Breast epithelium (tissue), 4 donors: ENCODE data around the gene BCAN. TPM values are rescaled to one million over a fixed set of nuclear protein-coding genes. Genes with fewer than 3 reads are reported as not detected.

ENCODE experiments used
- DNase-seq, 2 donors: peaks; one replicate each; pipeline ENCODE4 v3.0.0-alpha.2; 2019; ENCODE audit warnings: low spot score in 2 of 2
- H3K27ac ChIP-seq, 2 donors: fragments of 200-600 bp; sonication (generic) in 1 of 2; one replicate each; pipeline ENCODE4 v1.5.1; 2016 to 2019; ENCODE audit warnings: mild to moderate bottlenecking in 1 of 2
- H3K27me3 ChIP-seq, 2 donors: fragments of 200-600 bp; sonication (generic) in 1 of 2; one replicate each; pipeline versions ENCODE4 v1.5.1 to v1.6.0; 2017 to 2019; ENCODE audit warnings: control low read depth in 1 of 2, mild to moderate bottlenecking in 1 of 2
- H3K36me3 ChIP-seq: fragments of 200-600 bp; one replicate; pipeline ENCODE4 v1.5.1; 2019
- H3K4me1 ChIP-seq, 2 donors: fragments of 200-600 bp; sonication (generic); one replicate each; pipeline ENCODE4 v1.5.1; 2016 to 2019; ENCODE audit warnings: control low read depth in 1 of 2
- H3K4me3 ChIP-seq, 3 donors: fragments of 200-600 bp; sonication (generic); 1 replicate in 2 of 3; 2 replicates in 1 of 3; pipeline ENCODE4 v1.5.1; 2016 to 2019; ENCODE audit warnings: mild to moderate bottlenecking in 3 of 3, moderate library complexity in 2 of 3
- H3K9me3 ChIP-seq, 2 donors: fragments of 200-600 bp; sonication (generic) in 1 of 2; one replicate each; pipeline ENCODE4 v1.5.1; 2016 to 2019; ENCODE audit warnings: control low read depth in 1 of 2
- POLR2A ChIP-seq: fragments of 450-650 bp; IDR thresholded peaks from one replicate; pipeline ENCODE4 v1.6.1; 2016; ENCODE audit warnings: antibody characterized with exemption, mild to moderate bottlenecking, moderate library complexity
- POLR2AphosphoS5 ChIP-seq, 3 donors: sonication (generic); formaldehyde crosslinking; IDR thresholded peaks; one replicate each; pipeline ENCODE4 v1.6.1; 2017; ENCODE audit warnings: antibody characterized with exemption in 3 of 3
- intact Hi-C: fragments of 100-400 bp; cut with DNase I; formaldehyde crosslinking; loops from one replicate; pipeline ENCODE4 v1.15.1; 2023; ENCODE audit warnings: low total_unique reads
- total RNA-seq, 3 donors: library from RNA; depleted of rRNA; stranded (reverse); fragments of >200 nt; gene quantifications; one replicate each; pipeline ENCODE4 v1.1.0, GENCODE V29; 2016
- TF ChIP-seq, protein P1 (sequence below), 3 donors: fragments of 450-650 bp; IDR thresholded peaks; one replicate each; pipeline ENCODE4 v1.5.1; 2016 to 2017; ENCODE audit warnings: antibody characterized with exemption in 3 of 3, mild to moderate bottlenecking in 3 of 3, moderate library complexity in 3 of 3

The BCAN gene
- total RNA-seq, 3 donors from 2014 or later = 0.44 TPM; not detected in 2

DNA sequence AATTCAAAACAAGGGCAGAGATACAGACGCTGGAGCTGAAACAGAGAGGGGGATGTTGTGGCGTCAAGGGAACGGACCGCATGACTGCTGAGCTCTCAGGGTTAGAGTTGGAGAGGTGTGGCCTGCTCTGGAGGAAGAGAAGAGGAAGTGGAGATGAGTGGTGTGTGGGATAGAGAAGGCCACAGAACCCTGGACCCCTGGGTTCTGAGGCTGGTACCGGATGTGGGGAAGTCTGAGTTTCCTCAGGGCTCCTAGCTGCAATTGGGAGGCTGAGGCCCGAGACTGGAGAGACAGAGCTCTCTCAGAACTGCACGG is 1.8 kb downstream of the BCAN start:
- Histone ChIP-seq H3K27ac (no peak overlapping the region), H3K36me3 (no peaks in the 10 kb centered on the region), H3K4me1 (peaks cover 3 to 17% of the 10 kb centered on the region in 2 donors), H3K9me3 (no peaks in the 10 kb centered on the region), H3K4me3 (no peak overlapping the region), H3K27me3 (peaks cover 0 to 8% of the 10 kb centered on the region in 2 donors)
- no peak for DNase-seq
- no peak for TF ChIP-seq POLR2A
- no peak for TF ChIP-seq POLR2AphosphoS5 (IDR thresholded peaks at IDR 0.05)
- TF ChIP-seq, protein P1, sequence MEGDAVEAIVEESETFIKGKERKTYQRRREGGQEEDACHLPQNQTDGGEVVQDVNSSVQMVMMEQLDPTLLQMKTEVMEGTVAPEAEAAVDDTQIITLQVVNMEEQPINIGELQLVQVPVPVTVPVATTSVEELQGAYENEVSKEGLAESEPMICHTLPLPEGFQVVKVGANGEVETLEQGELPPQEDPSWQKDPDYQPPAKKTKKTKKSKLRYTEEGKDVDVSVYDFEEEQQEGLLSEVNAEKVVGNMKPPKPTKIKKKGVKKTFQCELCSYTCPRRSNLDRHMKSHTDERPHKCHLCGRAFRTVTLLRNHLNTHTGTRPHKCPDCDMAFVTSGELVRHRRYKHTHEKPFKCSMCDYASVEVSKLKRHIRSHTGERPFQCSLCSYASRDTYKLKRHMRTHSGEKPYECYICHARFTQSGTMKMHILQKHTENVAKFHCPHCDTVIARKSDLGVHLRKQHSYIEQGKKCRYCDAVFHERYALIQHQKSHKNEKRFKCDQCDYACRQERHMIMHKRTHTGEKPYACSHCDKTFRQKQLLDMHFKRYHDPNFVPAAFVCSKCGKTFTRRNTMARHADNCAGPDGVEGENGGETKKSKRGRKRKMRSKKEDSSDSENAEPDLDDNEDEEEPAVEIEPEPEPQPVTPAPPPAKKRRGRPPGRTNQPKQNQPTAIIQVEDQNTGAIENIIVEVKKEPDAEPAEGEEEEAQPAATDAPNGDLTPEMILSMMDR (IDR thresholded peaks at IDR 0.05) = no peak
- intact Hi-C loops = no loop called here

DNA sequence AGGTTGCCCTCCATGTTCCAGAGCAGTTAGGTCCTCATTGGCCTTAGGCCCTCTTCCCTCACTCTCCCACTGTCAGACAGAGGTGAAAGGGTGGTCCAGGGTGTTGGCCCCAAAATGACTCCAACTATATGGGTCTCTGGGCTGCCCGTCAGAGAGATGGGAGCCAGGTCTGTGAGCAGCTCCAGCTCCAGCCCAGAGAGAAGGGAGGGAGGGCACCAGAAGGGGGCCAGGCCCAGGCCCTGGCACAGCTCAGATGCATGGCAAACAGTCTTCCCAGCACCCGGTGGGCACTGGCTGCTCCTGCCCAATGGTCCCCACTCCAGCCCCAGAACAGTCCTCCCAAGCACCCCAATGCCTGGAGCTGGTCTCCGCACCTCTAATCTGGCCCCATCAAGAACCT is 2.2 kb downstream of the BCAN start:
- no peaks in the 10 kb centered on the region for H3K36me3 ChIP-seq
- H3K27ac ChIP-seq = no peak overlapping the region
- DNase-seq = no peak
- TF ChIP-seq, protein P1 (IDR thresholded peaks at IDR 0.05) = no peak
- TF ChIP-seq POLR2A (no peak), POLR2AphosphoS5 (IDR thresholded peaks at IDR 0.05) (no peak)
- H3K27me3 ChIP-seq = peaks cover 0 to 8% of the 10 kb centered on the region in 2 donors
- H3K9me3 ChIP-seq = no peaks in the 10 kb centered on the region
- peaks cover 3 to 13% of the 10 kb centered on the region in 2 donors for H3K4me1 ChIP-seq
- intact Hi-C loops = no loop called here
- H3K4me3 ChIP-seq = no peak overlapping the region

DNA sequence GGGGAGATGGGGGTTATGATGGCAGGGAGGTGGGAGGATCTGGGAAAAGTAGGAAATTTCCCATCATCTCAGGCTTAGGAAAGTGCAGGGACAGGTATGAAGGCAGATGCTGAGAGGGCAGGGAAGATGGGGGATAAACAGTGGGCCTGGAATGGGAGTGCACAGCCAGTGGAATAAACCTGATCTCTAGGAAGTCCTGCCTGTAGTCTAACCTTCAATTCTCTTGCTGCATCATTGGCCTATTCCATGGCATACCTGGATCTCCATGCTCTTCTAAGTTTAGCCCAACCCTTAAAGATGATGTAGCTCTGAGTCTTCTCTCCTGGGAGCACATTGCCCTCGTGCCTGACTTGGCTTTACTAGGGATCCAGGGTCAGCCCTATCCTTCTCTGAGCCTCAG is 2.7 kb downstream of the BCAN start:
- Histone ChIP-seq H3K27ac (no peak overlapping the region), H3K27me3 (peaks cover 0 to 8% of the 10 kb centered on the region in 2 donors), H3K4me1 (peaks cover 3 to 12% of the 10 kb centered on the region in 2 donors), H3K9me3 (no peaks in the 10 kb centered on the region), H3K4me3 (no peak overlapping the region), H3K36me3 (no peaks in the 10 kb centered on the region)
- intact Hi-C loops = no loop called here
- no peak for DNase-seq
- TF ChIP-seq POLR2AphosphoS5 (IDR thresholded peaks at IDR 0.05) (no peak), POLR2A (no peak)
- TF ChIP-seq, protein P1 (IDR thresholded peaks at IDR 0.05) = no peak

DNA sequence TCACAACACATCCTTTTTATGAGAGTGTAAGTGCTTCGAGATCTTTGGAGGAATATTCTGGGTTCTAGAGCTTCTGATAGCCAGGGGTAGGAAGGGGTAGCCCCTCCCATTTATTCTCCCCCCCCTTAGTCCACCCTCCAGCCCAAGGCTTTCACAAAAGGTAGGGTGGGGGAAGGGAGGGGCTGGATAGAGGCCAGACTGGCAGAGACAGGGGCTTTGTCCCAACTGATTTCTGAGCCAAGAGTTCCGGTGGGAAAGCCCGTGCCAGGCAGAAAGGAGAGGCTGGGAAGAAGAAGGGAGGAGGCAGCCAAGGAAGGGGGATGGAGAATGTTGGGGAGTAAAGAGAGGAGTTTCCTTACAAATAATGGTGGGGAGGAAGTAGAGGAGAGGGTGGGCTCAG is 3.1 kb downstream of the BCAN start:
- intact Hi-C loops = no loop called here
- no peak for DNase-seq
- no peak overlapping the region for H3K4me3 ChIP-seq
- peaks cover 0 to 8% of the 10 kb centered on the region in 2 donors for H3K27me3 ChIP-seq
- no peak overlapping the region for H3K27ac ChIP-seq
- no peak for TF ChIP-seq POLR2AphosphoS5 (IDR thresholded peaks at IDR 0.05)
- TF ChIP-seq, protein P1 (IDR thresholded peaks at IDR 0.05) = no peak
- no peak for TF ChIP-seq POLR2A
- no peaks in the 10 kb centered on the region for H3K9me3 ChIP-seq
- peaks cover 3 to 12% of the 10 kb centered on the region in 2 donors for H3K4me1 ChIP-seq
- H3K36me3 ChIP-seq = no peaks in the 10 kb centered on the region

DNA sequence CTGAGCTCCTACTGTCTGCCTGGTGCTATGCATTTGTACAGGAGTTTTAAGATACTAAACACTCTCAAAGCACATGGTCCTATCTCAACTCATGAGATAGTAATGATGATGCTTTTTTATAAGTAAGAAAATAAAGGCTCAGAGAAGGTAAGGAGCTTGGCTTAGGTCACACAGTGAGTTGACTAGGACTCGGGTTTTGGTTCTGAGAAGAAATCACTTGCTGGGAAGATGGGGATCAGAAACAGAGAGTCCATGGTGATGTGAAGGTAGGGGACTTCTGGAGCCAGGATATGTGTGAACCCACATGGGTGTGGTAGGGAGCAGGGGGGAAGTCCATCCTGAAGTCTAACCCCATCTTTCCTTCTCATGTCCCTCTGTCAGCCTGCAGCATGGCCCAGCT is 3.7 kb downstream of the BCAN start:
- H3K27me3 ChIP-seq = peaks cover 0 to 8% of the 10 kb centered on the region in 2 donors

More for the DNA sequence above, 3.7 kb downstream of the BCAN start:
- H3K9me3 ChIP-seq = no peaks in the 10 kb centered on the region
- peaks cover 3 to 12% of the 10 kb centered on the region in 2 donors for H3K4me1 ChIP-seq
- H3K36me3 ChIP-seq = no peaks in the 10 kb centered on the region
- no peak overlapping the region for H3K27ac ChIP-seq
- intact Hi-C loops = no loop called here
- TF ChIP-seq POLR2AphosphoS5 (IDR thresholded peaks at IDR 0.05) (no peak), POLR2A (no peak)
- TF ChIP-seq, protein P1 (IDR thresholded peaks at IDR 0.05) = no peak
- DNase-seq = no peak
- no peak overlapping the region for H3K4me3 ChIP-seq
